Activated CD8-positive, alpha-beta T cell treated with anti-CD3 and anti-CD28 coated beads for 36 hours (primary cell): ENCODE results near the gene ZNF3. TPM values are rescaled to one million over a fixed set of nuclear protein-coding genes. Genes with fewer than 3 reads are reported as not detected.

Source experiments
- ATAC-seq: fragments of 200-7000 bp; cut with Tn5 transposase; one replicate; pipeline ENCODE4 v1.10.0; 2021; ENCODE audit warnings: mild to moderate bottlenecking, moderate library complexity
- CTCF ChIA-PET: fragments of 350-600 bp; sonication (Branson Sonifier 250); formaldehyde crosslinking; loops from one replicate; lab custom pipeline; 2021; ENCODE audit warnings: antibody characterized with exemption; lab: Charles Lee
- POLR2A ChIA-PET: fragments of 350-600 bp; sonication (Branson Sonifier 250); formaldehyde crosslinking; loops from one replicate; lab custom pipeline; 2021; ENCODE audit warnings: antibody characterized with exemption; lab: Charles Lee
- DNase-seq: peaks from one replicate; pipeline ENCODE4 v3.0.0-alpha.2; 2020
- H3K27ac Mint-ChIP-seq: one replicate; pipeline ENCODE4 v1.8.0; 2021; ENCODE audit warnings: mild to moderate bottlenecking, mixed read lengths
- H3K27me3 Mint-ChIP-seq: one replicate; pipeline ENCODE4 v1.8.0; 2021; ENCODE audit warnings: mixed read lengths
- H3K36me3 Mint-ChIP-seq: one replicate; pipeline ENCODE4 v1.8.0; 2021; ENCODE audit warnings: low read depth, mixed read lengths
- H3K4me1 Mint-ChIP-seq: one replicate; pipeline ENCODE4 v1.8.0; 2021; ENCODE audit warnings: low read depth, mixed read lengths
- H3K4me3 Mint-ChIP-seq: one replicate; pipeline ENCODE4 v1.8.0; 2021; ENCODE audit warnings: mild to moderate bottlenecking, moderate library complexity, mixed read lengths
- H3K9me3 Mint-ChIP-seq: one replicate; pipeline ENCODE4 v1.8.0; 2021; ENCODE audit warnings: mixed read lengths
- CTCF ChIP-seq: fragments of 200-600 bp; IDR thresholded peaks from one replicate; pipeline ENCODE4 v1.8.0; 2022; ENCODE audit warnings: antibody characterized with exemption, mild to moderate bottlenecking
- intact Hi-C: fragments of 100-400 bp; cut with micrococcal nuclease; formaldehyde crosslinking; loops from one replicate; pipeline ENCODE4 v1.10.0; 2022
- total RNA-seq, 2 experiments: library from RNA; stranded (reverse); gene quantifications; one replicate each; pipeline ENCODE4 v1.2.3, GENCODE V29; 2021

The ZNF3 gene
- total RNA-seq, 2 experiments from 2014 or later: 16.4 to 18.9 TPM

- intact Hi-C loops: loop anchor here (10.0 kb wide), 1 partner anchor 210 kb away; the partner anchor contains the start of gene TRIM4
- TF ChIP-seq CTCF: no peak
- H3K4me3 Mint-ChIP-seq: peak overlapping the region; percentile 4
- peak overlapping the region; percentile 100 for H3K27ac Mint-ChIP-seq
- peaks cover 30% of the 10 kb centered on the region for H3K4me1 Mint-ChIP-seq
- no peaks in the 10 kb centered on the region for H3K9me3 Mint-ChIP-seq
- ChIA-PET CTCF (interaction anchor here (1.2 to 1.8 kb wide), 3 partner anchors 8 to 283 kb away, joined by 4 to 7 read pairs (median 6); partner anchors contain the start of genes AP4M1 and MCM7), POLR2A (interaction anchor here (0.6 to 4.9 kb wide), 7 partner anchors 23 to 353 kb away, joined by 3 to 43 read pairs (median 3); partner anchors contain the start of genes AP4M1 and MCM7)
- no peaks in the 10 kb centered on the region for H3K27me3 Mint-ChIP-seq
- ATAC-seq (no peak), DNase-seq (no peak)
- peaks cover 8% of the 10 kb centered on the region for H3K36me3 Mint-ChIP-seq
These were observed 43.0 kb upstream of the ZNF3 start for GRCh38 chr7:100124301-100125230.

GRCh38 chr7:100122568-100122967 is 41.0 kb upstream of the ZNF3 start:
- Mint-ChIP-seq H3K27ac (peak overlapping the region; percentile 59), H3K4me1 (peaks cover 32% of the 10 kb centered on the region), H3K4me3 (no peak overlapping the region), H3K27me3 (no peaks in the 10 kb centered on the region), H3K36me3 (peaks cover 8% of the 10 kb centered on the region), H3K9me3 (no peaks in the 10 kb centered on the region)
- ChIA-PET CTCF (interaction anchor here (1.3 kb wide), 1 partner anchor 8 kb away, joined by 5 read pairs; no protein-coding TSS in a partner anchor), POLR2A (interaction anchor here (0.9 to 2.7 kb wide), 2 partner anchors 21 to 30 kb away, joined by 3 to 18 read pairs; partner anchors contain the start of genes AP4M1 and MCM7)
- intact Hi-C loops: loop anchor here (10.0 kb wide), 1 partner anchor 208 kb away; the partner anchor contains the start of gene TRIM4
- DNase-seq (no peak), ATAC-seq (no peak)
- no peak for TF ChIP-seq CTCF

DNA sequence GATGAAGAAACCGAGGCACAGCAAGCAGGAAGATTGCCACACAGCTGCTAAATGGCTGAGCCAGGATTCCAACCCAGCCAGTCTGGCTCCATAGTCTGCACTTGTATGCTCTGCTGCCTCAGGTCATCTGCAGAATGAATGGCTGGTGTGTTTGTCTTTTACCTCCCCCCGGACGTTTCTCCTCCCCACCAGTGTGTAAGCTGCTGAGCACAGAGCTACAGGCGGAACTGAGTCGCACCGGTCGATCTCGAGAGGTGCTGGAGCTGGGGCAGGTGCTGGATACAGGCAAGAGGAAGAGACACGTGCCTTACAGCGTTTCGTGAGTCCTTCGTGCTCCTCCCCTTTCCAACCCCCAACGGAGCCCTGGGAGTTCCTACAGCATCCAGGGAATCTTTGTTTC is 40.5 kb upstream of the ZNF3 start:
- no peaks in the 10 kb centered on the region for H3K27me3 Mint-ChIP-seq
- H3K36me3 Mint-ChIP-seq: peaks cover 8% of the 10 kb centered on the region
- intact Hi-C loops: loop anchor here (10.0 kb wide), 1 partner anchor 207 kb away; the partner anchor contains the start of gene TRIM4
- peak overlapping the region; percentile 20 for H3K27ac Mint-ChIP-seq
- CTCF ChIA-PET: interaction anchor here (1.3 kb wide), 1 partner anchor 8 kb away, joined by 5 read pairs; no protein-coding TSS in a partner anchor
- ATAC-seq: no peak
- DNase-seq: no peak
- peaks cover 32% of the 10 kb centered on the region for H3K4me1 Mint-ChIP-seq
- no peak for TF ChIP-seq CTCF
- no peak overlapping the region for H3K4me3 Mint-ChIP-seq
- POLR2A ChIA-PET: interaction anchor here (2.7 to 3.0 kb wide), 2 partner anchors 21 kb away, joined by 18 to 24 read pairs; partner anchors contain the start of genes AP4M1 and MCM7
- H3K9me3 Mint-ChIP-seq: no peaks in the 10 kb centered on the region

GRCh38 chr7:100120733-100121036 is 39.2 kb upstream of the ZNF3 start:
- Mint-ChIP-seq H3K4me1 (peaks cover 31% of the 10 kb centered on the region), H3K27me3 (no peaks in the 10 kb centered on the region), H3K36me3 (peaks cover 9% of the 10 kb centered on the region), H3K9me3 (no peaks in the 10 kb centered on the region), H3K4me3 (peak overlapping the region; percentile 89), H3K27ac (peak overlapping the region; percentile 89)
- no peak for TF ChIP-seq CTCF
- DNase-seq (no peak), ATAC-seq (no peak)
- ChIA-PET POLR2A (interaction anchor here (1.2 to 3.0 kb wide), 8 partner anchors 14 to 105 kb away, joined by 3 to 24 read pairs (median 3); partner anchors contain the start of genes AP4M1, GAL3ST4, GPC2 and MCM7), CTCF (interaction anchor here (1.0 to 1.6 kb wide), 3 partner anchors 10 to 202 kb away, joined by 3 to 7 read pairs (median 5); partner anchors contain the start of gene AP4M1)
- intact Hi-C loops: loop anchor here (10.0 kb wide), 1 partner anchor 206 kb away; the partner anchor contains the start of gene TRIM4
